Measurements from ENCODE around the gene GSTO1. TPM values are rescaled to one million over a fixed set of nuclear protein-coding genes. Genes with fewer than 3 reads are reported as not detected.
A peak's percentile ranks its signal among the peaks of the same experiment; 100 is the strongest.

GSTO1 gene
- 137 TPM for polyA plus RNA-seq (2012; ENCODE audit: missing spikeins)

- DNase-seq (ENCODE audit: insufficient read length) (peak; percentile 64), FAIRE-seq (peak; percentile 89)
These were observed at the start of gene GSTO1 for GRCh38 chr10:104254493-104255310. Gene GSTO1, plus strand, starts transcription at chr10:104254892. Its CDS starts 37 bp downstream, at chr10:104254929.

GRCh38 chr10:104208730-104209129 is 46.0 kb upstream of the GSTO1 start:
- FAIRE-seq (no peak), DNase-seq (ENCODE audit: insufficient read length) (no peak)
- TF ChIP-seq TAF1 (IDR thresholded peaks at IDR 0.05; ENCODE audit: borderline replicate concordance, low read depth, low read length) (no peak), POLR2A (IDR thresholded peaks at IDR 0.05; ENCODE audit: low read depth, low read length) (no peak), POLR2AphosphoS5 (IDR thresholded peaks at IDR 0.05; ENCODE audit: low read depth, low read length) (no peak)

More at GRCh38 chr10:104254493-104255310, at the start of gene GSTO1:
- TF ChIP-seq POLR2A (IDR thresholded peaks at IDR 0.05; ENCODE audit: low read depth, low read length) (peak; percentile 85; the same call in 1 of the 2 replicates), POLR2AphosphoS5 (IDR thresholded peaks at IDR 0.05; ENCODE audit: low read depth, low read length) (peak; percentile 71), TAF1 (IDR thresholded peaks at IDR 0.05; ENCODE audit: borderline replicate concordance, low read depth, low read length) (peak; percentile 90)

GRCh38 chr10:104209575-104210198 is 45.0 kb upstream of the GSTO1 start:
- DNase-seq (ENCODE audit: insufficient read length) (no peak), FAIRE-seq (peak; percentile 53)
- TF ChIP-seq TAF1 (IDR thresholded peaks at IDR 0.05; ENCODE audit: borderline replicate concordance, low read depth, low read length) (no peak), POLR2AphosphoS5 (IDR thresholded peaks at IDR 0.05; ENCODE audit: low read depth, low read length) (no peak), POLR2A (IDR thresholded peaks at IDR 0.05; ENCODE audit: low read depth, low read length) (no peak)

DNA sequence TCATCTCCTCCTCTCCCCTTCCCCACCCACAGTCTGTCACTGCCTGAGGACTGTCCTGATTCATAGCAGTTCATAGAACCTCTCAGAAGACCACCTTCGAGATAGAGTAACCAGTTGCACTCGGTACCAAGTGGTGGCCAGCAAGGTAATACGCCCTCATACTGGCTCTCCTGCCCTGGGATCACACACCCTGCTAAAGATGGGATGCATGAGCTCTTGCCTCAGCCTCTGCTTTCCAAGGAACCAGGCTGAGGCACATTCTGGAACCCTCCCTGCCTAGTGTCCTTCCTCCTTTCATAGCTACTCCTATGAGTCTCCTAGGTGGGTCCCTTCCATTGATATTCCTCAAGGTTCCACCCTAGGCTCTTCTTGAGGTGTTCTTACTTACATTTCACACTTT is 38.1 kb upstream of the GSTO1 start:
- TF ChIP-seq TAF1 (IDR thresholded peaks at IDR 0.05; ENCODE audit: borderline replicate concordance, low read depth, low read length) (no peak), POLR2AphosphoS5 (IDR thresholded peaks at IDR 0.05; ENCODE audit: low read depth, low read length) (no peak), POLR2A (IDR thresholded peaks at IDR 0.05; ENCODE audit: low read depth, low read length) (no peak)
- no peak for FAIRE-seq

DNA sequence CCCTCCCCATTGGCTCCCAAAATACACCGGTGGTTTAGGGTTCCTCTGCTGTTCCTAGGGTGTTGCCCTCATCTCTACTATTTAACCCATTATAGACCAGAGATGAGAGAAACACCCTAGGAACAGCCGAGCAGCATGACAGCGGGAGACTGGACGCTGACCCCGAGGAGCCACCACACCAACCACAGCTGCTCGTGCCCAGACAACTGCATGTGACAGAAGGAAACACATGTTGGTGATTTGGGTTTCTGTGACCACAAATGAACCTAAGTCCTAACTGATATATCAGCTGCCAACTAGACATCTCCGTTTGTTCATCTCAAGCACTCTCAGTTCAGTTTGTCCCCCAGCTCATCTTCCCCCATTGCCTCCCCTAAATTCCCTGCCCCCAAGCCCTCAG is 35.9 kb upstream of the GSTO1 start:
- FAIRE-seq (no peak), DNase-seq (ENCODE audit: insufficient read length) (no peak)
- no peak for TF ChIP-seq TAF1 (IDR thresholded peaks at IDR 0.05; ENCODE audit: borderline replicate concordance, low read depth, low read length)
- no peak for TF ChIP-seq POLR2AphosphoS5 (IDR thresholded peaks at IDR 0.05; ENCODE audit: low read depth, low read length)
- no peak for TF ChIP-seq POLR2A (IDR thresholded peaks at IDR 0.05; ENCODE audit: low read depth, low read length)

More for the DNA sequence above, 38.1 kb upstream of the GSTO1 start:
- DNase-seq (ENCODE audit: insufficient read length), result no peak

GRCh38 chr10:104220522-104220921 is 34.2 kb upstream of the GSTO1 start:
- no peak for TF ChIP-seq POLR2A (IDR thresholded peaks at IDR 0.05; ENCODE audit: low read depth, low read length)
- TF ChIP-seq TAF1 (IDR thresholded peaks at IDR 0.05; ENCODE audit: borderline replicate concordance, low read depth, low read length), result no peak
- TF ChIP-seq POLR2AphosphoS5 (IDR thresholded peaks at IDR 0.05; ENCODE audit: low read depth, low read length), result no peak
- FAIRE-seq (no peak), DNase-seq (ENCODE audit: insufficient read length) (no peak)

DNA sequence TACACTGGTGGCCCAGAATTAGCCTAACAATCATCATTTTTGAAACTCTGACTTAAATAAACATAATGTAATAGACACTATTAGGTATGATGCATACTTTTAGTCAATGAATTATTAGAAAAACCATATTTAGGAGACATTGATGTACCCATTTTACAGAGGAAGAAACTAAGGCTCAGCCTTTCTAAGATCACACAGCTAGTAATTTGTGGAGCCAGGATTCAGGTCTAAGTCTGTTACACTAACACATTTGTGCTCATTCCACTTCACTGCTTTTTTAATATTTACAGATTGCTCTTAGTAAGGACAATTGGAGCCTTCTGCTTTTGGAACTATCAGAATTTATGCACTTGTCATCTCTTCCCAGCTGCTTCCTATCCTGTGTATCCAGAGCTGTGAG is 31.4 kb upstream of the GSTO1 start:
- FAIRE-seq, result no peak
- DNase-seq (ENCODE audit: insufficient read length), result no peak
- no peak for TF ChIP-seq POLR2A (IDR thresholded peaks at IDR 0.05; ENCODE audit: low read depth, low read length)
- TF ChIP-seq POLR2AphosphoS5 (IDR thresholded peaks at IDR 0.05; ENCODE audit: low read depth, low read length), result no peak
- TF ChIP-seq TAF1 (IDR thresholded peaks at IDR 0.05; ENCODE audit: borderline replicate concordance, low read depth, low read length), result no peak

- FAIRE-seq (no peak), DNase-seq (ENCODE audit: insufficient read length) (no peak)
- no peak for TF ChIP-seq POLR2A (IDR thresholded peaks at IDR 0.05; ENCODE audit: low read depth, low read length)
- no peak for TF ChIP-seq TAF1 (IDR thresholded peaks at IDR 0.05; ENCODE audit: borderline replicate concordance, low read depth, low read length)
- no peak for TF ChIP-seq POLR2AphosphoS5 (IDR thresholded peaks at IDR 0.05; ENCODE audit: low read depth, low read length)
These were observed 24.2 kb upstream of the GSTO1 start for GRCh38 chr10:104230490-104230889.

- FAIRE-seq (peak; percentile 100), DNase-seq (ENCODE audit: insufficient read length) (peak; percentile 96)
- TF ChIP-seq POLR2A (IDR thresholded peaks at IDR 0.05; ENCODE audit: low read depth, low read length), result no peak
- no peak for TF ChIP-seq POLR2AphosphoS5 (IDR thresholded peaks at IDR 0.05; ENCODE audit: low read depth, low read length)
- no peak for TF ChIP-seq TAF1 (IDR thresholded peaks at IDR 0.05; ENCODE audit: borderline replicate concordance, low read depth, low read length)
These were observed 22.7 kb upstream of the GSTO1 start, which contains the start of gene CFAP43 for GRCh38 chr10:104231784-104232612. Gene CFAP43, minus strand, starts transcription at chr10:104232364. Its CDS starts 118 bp downstream, at chr10:104232246.

DNA sequence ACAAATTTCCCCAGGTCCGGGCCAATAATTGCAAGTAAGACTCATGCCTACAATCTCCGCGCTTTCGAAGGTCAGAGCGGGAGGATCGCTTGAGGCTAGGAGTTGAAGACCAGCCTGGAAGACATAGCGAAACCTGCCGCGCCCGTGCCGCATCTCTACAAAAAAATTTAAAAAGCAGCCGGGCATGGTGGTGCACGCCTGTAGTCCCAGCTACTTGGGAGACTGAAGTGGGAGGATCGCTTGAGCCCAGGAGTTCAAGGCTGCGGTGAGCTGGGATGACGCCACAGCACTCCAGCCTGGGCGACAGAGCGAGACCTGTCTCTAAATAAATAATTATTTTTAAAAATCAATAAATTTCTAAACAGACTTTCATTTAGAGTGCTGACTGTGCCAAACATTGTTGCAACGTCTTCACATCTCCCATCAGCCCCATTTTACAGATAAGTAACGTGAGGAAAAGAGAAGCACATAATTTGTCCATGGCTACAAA is 22.0 kb upstream of the GSTO1 start:
- DNase-seq (ENCODE audit: insufficient read length) (no peak), FAIRE-seq (no peak)
- TF ChIP-seq POLR2AphosphoS5 (IDR thresholded peaks at IDR 0.05; ENCODE audit: low read depth, low read length) (no peak), TAF1 (IDR thresholded peaks at IDR 0.05; ENCODE audit: borderline replicate concordance, low read depth, low read length) (no peak), POLR2A (IDR thresholded peaks at IDR 0.05; ENCODE audit: low read depth, low read length) (no peak)

DNA sequence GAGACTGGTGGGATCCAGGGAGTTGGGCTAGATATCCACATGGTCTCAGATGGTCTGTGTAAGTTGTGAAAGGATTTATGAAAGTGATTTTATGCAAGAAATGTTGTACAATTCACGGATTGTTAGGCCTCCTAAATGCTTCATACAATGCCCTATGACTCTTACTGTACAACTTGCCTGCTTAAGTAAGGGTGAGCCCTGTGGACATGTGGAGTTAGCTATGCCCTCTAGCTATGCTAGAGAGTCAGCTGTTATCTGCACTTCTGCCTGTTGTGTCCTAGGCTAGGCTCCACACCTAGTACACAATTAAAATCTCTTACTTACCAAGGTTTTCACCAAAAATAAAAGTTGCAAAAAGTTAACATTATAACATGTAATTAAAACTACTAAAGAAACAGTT is 20.9 kb upstream of the GSTO1 start:
- FAIRE-seq (no peak), DNase-seq (ENCODE audit: insufficient read length) (no peak)

More for the DNA sequence above, 20.9 kb upstream of the GSTO1 start:
- TF ChIP-seq TAF1 (IDR thresholded peaks at IDR 0.05; ENCODE audit: borderline replicate concordance, low read depth, low read length), result no peak
- no peak for TF ChIP-seq POLR2A (IDR thresholded peaks at IDR 0.05; ENCODE audit: low read depth, low read length)
- no peak for TF ChIP-seq POLR2AphosphoS5 (IDR thresholded peaks at IDR 0.05; ENCODE audit: low read depth, low read length)
